Endometrial microvascular endothelial cells (primary cell): ENCODE data around the gene MYMK. TPM values are rescaled to one million over a fixed set of nuclear protein-coding genes. Genes with fewer than 3 reads are reported as not detected.

Experiments
- in situ Hi-C: cut with HindIII; loops from 2 replicates; pipeline ENCODE4 v1.10.0; 2017; ENCODE audit warnings: low sequenced_read_pairs, low pct_unique_long_range_greater_than_20kb; ENCODE audit errors: inconsistent ontology term
- total RNA-seq: library from RNA; depleted of rRNA; stranded (reverse); fragments of >200 nt; gene quantifications from one replicate; pipeline ENCODE4 v1.2.3, GENCODE V29; 2015; ENCODE audit errors: inconsistent ontology term

MYMK gene
- total RNA-seq, 1 donor from 2014 or later: not detected

DNA sequence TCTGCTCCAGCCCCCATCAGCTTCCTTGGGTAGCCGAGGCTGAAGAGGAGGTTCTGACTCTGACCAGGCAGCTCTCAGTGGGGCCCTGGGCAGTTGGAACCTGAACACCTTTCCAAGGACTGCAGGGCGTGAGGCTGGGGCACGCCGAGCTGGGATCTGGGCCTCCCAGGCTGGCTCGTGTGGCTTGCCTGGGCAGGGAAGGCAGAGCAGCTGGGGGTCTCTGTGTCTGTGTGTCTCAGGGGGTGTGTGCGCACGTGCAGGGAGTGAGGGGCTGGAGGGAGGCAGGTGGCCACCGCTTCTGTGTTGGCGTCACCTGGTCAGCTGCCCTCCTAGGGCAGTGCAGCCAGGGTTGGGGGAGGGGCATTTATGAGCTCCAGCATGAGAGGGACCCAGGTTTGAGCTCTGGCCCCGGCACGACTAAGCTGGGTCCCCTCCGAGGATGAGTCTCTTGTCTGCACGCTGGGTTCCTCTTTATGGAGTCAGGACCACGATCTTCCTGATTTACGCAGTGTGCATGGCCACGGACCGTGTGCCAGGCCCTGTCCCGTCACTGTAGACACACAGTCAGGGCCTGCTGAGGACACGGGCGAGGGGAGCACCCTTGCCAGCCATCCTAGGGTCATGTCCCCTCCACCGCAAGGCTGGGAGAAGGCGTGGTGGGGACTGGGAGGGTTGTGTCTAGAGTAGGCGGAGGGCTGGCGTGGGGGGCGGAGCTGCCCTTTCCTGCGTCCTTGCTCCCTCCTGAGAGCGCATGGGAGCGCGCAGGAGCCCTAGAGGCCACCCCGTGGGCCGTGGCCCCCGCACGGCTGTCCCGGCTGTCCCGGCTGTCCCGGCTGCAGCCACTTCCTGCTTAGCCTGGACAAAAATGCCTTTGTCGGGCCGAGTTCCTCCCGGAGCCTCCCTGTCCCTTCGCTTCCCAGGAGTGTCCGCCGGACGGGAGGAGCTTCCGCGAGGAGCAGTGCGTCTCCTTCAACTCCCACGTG, 14.4 kb upstream of the MYMK start:
- in situ Hi-C loops: no loop called here

DNA sequence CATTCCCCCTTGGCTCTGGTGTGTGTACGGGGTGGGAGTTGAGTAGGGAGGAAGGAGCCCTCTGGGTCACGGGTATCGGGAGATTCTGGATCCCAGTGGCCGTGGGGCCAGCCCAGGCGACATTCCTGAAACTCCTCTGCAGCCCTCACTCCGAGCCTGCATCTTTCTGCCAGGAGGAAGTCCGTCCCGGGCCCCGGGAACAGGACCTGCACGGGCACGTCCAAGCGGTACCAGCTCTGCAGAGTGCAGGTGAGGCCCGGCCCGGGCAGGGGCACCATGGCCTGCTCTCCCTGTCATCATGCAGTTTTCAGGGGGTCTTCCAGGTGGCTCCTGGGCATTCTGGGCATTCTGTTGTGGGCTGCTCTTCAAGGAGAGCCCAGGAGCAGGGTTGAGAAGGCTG, 13.4 kb upstream of the MYMK start:
- in situ Hi-C loops: no loop called here

DNA sequence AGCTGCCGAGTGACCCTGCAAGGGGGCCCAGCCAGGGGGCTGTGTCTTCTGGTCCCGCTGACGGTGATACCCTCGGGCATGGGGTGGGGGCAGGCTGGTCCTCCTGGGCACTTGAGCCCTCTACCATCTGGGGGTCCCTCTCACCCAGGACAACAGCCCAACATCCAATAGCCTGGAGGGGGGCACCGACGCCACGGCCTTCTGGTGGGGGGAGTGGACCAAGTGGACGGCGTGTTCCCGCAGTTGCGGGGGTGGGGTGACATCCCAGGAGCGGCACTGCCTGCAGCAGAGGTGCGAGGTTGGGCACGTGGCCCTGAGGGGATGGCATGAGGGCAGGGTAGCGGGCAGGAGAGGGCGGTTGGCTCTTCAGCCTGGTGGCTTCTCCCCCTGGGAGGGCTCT, 12.5 kb upstream of the MYMK start:
- in situ Hi-C loops: no loop called here

DNA sequence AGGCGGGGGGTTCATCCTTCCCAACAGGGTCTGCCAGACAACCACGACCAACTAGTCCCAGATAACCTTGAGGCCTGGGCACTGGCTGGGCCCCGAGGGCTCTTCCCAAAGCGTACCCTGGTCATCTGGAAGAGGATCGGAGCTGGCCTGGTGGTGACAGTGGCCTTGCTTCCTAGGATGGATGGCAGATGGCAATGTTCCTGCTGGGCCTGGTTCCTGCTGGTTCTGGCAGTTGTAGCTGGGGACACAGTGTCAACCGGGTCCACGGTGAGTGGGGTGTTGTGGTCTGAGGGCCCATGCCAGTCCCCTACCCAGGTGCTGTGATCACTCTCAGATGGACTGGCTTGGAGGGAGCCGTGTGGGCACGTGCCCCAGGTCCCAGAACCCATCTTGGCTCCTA, 11.8 kb upstream of the MYMK start:
- in situ Hi-C loops: no loop called here

DNA sequence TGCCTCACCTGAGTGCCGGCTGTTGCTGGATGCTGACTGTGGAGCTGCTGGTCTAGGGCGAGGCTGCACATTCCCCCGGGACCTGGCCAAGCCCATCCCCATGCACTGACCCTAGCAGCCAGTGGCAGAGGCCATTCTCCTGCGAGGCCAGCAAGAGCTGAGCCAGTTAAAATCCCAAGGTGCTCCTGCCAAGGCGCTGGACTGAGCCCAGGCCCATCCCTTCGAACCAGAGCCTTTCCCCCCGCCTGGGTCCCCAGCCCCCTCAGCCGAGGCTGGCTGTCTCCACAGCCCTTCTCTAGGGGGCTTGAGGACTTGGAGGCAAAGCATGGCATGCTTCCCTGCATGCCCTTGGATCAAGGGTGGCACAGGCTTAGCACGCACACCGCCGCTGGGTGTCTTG, 11.3 kb upstream of the MYMK start:
- in situ Hi-C loops: no loop called here

DNA sequence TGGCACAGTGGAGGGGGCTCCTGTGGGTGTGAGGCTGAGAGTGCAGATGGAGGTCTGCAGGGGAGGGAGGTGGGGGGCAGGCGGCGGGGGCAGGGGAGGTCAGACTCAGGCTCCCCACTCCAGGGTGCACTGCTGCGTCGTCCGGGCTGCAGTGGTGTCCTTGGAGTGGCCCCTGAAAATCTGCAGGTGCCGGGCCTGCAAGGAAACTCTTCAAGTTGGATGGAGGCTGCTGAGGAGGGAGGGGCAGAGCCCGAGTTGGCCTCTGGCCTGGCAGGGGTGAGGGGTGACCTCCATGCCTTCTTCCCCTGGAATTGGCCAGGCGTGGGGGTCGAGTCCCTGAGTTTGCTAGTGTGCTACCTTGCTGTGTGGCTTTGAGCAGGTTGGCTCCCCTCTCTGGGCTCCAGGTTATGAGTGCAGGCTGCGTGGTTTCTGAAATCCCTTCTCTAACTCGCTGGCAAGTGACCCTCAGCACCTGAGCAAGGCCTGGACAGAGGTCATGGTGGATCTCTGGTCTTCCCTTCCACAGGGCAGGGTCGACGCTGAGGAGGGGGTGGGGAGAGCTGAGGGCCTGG, 10.6 kb upstream of the MYMK start:
- in situ Hi-C loops: no loop called here

DNA sequence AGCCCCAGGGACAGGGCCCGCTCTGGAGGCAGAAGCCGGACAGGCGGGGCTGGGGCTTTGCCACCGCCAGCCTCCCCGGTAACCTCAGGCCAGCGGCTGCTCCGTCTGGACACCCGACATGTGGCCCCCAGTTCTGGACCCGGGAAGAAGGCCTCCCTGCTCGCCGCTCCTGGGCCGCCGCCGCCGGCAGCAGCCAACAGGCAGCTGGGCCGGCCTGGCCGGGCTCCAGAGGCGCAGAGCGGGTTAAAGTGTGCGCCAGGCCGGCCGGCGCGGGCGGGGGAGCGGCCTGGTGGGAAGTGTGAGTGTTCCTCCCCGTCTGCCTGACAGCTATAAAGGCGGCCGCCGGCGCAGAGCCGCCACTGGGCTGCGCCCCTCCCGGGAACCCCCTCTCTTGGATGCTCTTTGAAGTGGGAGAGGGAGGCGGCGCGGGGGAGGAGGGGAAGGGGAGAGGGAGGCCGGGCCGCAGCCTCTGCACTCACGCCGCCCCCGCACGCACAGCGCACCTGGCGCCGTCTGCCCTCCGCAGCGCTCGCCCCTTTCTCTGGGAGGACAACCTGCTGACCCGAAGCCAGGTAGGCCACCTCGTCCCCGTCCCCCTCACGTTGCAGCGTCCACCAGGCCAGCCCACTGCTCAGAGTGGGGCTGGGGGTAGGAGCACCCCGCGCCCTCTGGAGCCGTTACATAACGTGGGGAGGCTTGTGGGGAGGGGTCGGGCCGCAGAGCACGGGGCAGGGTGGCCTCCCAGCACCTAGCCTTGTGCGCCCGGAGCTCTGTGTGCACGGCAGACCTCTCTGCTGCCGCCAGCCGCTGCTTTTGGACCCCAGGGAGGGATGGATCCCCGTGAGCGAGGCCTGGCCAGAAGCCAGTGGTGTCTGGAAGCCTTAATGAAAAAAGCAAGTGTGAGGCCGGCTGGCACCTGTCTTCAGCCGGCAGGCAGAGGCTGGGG, 9.9 kb upstream of the MYMK start, which contains the start of gene ADAMTSL2:
Gene ADAMTSL2 (plus strand): TSS at position 359 of the 946 bp plus-strand sequence. CDS start 2,009 bp downstream, outside the sequence.
- in situ Hi-C loops: no loop called here

DNA sequence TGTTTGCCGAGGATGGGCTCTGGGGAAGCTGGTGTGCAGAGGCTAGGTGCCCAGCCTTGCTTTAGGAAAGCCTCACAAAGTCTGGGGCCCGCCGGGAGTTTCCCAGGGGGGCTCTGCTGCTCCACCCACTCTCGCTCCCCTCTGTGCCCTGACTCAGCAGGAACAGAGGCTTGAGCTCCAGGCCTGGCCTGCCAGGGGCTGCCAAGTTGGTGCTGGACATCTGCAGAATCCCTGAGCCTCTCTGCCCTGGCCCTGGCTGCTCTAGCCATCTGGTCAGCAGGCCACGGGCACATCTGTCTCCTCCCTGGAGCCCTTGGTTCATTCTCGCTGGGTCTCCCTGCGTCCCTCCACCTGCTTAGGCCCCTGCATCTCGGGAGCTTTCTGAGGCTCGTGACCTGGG, 9.1 kb upstream of the MYMK start:
- in situ Hi-C loops: no loop called here

DNA sequence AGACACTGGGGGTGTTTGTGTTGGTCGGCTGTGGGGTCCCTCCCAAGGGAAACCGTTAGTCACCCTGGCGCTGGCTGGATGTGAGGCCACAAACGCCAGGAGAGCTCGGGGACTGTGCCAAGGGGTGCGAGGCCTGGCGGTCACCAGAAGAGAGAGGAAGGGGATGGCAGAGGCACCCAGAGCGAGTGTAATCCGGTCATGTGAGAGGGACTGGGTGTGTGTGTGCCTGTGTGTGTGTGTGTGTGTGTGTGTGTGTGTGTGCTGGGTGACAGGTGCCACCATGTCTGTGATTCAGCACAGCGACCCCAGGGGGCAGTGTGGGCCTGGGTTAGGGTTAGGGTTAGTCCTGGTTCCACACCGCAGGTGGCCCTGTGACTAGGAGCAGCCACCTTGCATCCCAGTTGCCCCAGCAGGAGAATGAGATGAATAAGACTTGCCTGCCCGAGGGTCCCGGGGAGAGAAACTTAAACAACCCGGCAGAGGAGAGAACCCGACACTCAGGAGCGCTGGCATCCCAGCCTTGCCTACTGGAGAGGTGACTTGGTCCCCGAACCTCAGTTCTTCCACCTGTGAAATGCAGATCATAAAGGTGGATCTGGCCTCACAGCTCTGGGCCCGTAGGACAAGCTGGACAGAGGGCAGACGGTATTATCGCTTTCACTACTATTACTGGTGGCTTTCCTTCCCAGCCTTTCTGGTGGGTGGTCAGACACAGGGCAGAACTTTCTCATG, 8.3 kb upstream of the MYMK start:
- in situ Hi-C loops: no loop called here

DNA sequence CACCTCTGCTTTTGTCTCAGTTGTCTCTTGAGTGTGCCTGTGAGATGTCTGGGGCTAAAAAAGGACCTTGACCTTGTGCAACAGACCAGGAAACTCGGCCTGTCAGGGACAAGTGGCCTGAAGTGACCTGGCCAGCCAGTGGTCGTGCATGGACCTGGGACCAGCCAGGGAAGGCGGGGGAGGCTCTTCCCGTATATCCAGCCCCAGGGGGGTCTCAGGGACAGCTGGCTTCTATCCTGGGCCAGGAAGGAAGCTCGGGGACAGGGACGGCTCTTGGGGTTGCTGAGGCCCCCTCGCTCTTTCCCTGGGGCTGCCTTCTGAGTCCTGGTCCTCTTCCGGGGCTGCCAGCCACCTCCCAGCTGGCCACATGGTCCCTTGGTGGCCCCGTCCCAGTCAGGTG, 6.5 kb upstream of the MYMK start:
- in situ Hi-C loops: no loop called here

DNA sequence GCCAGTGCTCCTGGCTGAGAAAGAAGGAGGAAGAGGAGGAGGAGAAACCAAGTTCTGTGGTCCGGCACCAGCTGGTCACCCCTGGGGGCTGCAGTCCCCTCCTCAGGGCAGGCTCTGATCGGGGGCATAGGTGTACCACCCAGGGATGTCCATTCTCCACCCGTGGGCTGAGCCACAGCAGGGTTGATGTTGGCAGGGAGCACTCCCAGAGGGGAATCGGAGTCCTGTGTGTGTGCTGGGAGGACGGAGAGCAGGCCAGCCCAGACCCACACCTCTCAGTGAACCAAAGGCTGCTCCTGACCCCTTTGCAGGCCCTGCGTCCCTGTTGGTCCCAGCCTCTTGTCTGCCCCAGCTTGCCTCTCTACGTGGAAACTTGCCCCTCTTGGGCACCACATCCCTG, 5.1 kb upstream of the MYMK start:
- in situ Hi-C loops: no loop called here

DNA sequence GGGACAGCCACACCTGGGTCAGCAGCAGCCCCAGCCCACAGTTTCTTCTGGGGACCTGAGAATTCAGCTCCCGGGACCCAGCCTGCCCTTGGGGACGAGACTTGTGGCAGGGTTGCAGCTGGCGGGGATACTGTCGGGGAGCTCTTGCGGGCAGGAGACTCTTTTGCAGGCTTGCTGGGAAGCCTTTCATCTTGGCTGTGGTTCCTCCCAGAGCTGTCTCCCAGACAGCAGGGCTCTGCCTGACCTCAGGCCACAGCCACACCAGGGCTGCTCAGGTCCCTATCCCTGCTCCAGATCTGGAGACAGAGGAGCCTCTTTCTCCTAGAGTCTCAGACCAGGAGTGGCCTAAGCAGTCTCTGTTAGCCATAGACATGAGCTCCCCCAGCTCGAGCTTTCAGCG, 4.7 kb upstream of the MYMK start:
- in situ Hi-C loops: no loop called here

DNA sequence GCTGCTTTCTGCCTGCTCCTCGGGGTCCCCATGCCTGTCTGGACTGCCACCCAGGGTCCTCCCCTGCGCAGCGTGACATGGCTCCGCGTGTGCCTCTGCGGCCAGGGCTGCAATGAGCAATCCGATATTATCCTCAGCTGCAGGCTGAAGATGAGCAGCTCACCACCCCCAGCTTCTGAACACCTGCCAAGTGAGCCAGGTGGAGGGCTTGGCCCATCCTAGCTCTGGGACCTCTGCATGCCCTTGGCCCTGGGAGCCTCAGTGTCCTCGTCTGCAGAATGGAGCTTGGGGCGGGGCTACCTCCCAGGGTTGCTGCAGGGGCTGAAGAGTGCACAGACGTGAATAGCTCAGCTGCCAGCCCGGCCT, 4.1 kb upstream of the MYMK start:
- in situ Hi-C loops: no loop called here

DNA sequence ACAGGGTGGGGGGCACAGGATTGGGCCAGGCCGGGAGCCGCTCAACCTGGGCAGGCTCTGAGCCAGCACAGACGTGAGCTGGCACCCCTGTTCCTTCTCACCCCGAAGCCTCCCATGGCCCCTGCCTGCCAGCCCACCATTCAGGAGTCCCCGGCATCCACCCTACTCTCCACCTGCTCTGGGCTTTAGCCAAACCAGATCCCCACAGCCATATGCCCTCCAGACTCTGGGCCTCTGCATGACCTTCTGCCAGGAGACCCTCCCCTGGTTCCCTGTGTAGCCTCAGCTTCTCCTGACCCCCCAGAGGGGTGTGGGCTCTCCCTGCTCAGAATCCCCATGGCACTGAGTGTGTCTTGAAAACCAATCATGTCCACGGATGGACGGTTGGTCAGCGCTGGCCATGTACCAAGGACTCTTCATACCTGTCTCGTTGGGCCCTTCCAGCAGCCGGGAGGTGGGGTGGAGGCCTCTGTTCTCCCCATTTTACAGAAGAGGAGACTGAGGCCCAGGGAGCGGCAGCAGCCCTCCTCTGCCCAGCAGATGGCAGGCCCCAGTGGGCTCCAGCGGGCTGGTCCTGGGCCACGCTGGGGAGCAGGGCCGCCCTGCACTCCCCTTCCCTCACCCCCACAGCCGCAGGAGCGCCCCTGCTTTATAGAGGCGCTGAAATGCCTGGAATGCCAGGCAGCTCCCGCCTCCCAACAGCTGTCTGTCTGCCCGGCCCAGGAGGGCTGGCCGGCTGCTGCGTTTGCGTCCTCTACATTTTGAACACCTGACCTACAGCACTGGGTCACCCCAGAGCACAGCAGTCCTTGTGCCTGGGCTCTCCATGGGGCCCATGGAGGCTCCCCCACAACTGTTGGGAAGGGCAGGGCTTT, 3.5 kb upstream of the MYMK start:
- in situ Hi-C loops: no loop called here

DNA sequence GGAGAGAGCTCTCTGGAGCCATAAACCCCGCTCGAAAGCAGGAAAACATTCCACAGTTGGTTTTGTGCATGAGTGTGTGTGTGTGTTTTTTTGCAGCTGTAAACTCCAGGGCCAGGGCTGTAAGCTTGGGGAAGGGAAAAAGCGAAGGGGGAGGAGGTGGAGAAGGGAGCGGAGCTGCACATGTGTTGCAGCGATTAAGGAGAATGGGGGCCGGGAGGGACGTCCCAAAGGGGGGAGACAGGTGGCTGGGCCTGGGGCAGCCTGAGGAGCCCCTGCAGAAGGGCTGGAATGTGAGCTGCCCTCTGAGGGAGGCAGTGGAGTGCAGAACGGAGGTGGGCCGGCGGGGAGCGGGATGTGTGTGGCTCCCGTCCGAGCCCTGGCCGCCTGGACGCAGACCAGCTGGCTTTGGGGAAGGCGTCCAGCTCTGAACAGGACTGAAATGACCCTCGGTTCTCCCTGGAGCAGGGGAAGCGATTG, 2.7 kb upstream of the MYMK start:
- in situ Hi-C loops: no loop called here

DNA sequence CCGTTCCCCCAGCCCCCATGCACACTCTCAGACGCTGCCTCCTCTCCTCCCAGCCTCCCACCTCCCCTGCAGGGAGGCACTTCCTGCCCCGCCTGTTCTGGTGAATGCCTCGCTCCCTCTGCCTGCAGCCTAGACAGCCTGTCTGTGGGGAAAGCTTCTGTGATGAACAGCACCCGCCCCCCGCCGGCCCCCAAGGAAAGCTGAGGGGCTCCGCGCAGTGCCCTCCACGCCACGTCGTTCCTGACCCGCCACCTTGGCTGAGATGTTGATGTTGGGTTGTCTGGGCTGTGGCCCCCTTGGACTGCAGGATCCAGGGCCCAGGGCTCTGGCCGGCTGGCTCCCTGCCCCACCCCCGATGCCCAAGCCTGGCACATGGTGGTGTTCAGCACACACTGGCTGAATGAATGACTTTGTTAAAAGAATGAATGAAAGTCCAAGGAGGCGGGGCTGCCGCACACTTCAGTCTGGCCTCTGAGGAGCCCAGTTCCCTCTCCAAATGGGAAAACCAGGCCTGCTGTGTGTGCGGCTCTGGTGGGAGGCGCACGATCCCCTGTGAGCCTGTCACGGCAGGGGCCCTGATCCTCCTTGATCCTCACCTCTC, 2.1 kb upstream of the MYMK start:
- in situ Hi-C loops: no loop called here

DNA sequence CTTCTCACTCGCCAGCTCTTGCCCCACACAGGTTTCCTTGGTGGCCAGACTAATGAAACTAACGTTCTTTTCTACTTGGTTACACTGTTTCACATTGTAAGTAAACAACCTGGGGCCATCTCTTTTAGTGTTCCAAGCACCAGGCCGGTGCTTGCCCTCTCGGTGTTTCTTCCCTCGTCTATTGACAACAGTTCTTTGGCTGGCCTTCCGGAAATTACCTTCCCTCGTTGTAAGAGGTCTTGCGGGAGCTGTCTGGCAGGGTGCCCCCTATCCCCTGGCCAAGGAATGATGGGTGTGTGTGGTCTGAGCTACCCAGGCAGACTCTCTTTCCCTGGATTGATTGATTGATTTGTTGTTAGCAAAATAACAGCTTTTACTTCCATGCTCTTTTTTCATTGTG, 918 bp upstream of the MYMK start:
- in situ Hi-C loops: no loop called here
